AG04450 (cell line): Measurements from ENCODE around the gene MC5R. TPM values are rescaled to one million over a fixed set of nuclear protein-coding genes. Genes with fewer than 3 reads are reported as not detected.

Experiments
- CTCF ChIA-PET: fragments of 300-600, 350-600 bp; formaldehyde crosslinking; extraction: SDS; loops from one replicate; lab custom pipeline; 2022; ENCODE audit warnings: antibody characterized with exemption, inconsistent platforms; lab: Charles Lee
- POLR2A ChIA-PET: fragments of 350-600 bp; formaldehyde crosslinking; extraction: SDS; loops from one replicate; lab custom pipeline; 2021; ENCODE audit warnings: antibody characterized with exemption, inconsistent platforms; lab: Yijun Ruan, JAX
- DNase-seq: peaks from one replicate; pipeline ENCODE4 v3.0.0-alpha.2; 2011; ENCODE audit warnings: low read depth, low spot score
- H3K27ac ChIP-seq: one replicate; pipeline ENCODE4 v1.5.1; 2012; ENCODE audit warnings: low read depth, low read length, control low read depth
- H3K27me3 ChIP-seq: one replicate; pipeline ENCODE4 v1.6.0; 2012; ENCODE audit warnings: low read length; ENCODE audit not compliant: control insufficient read depth, insufficient read depth
- H3K4me3 ChIP-seq: 2 replicates; pipeline ENCODE4 v1.5.1; 2011; ENCODE audit warnings: mild to moderate bottlenecking, low read depth, low read length, control low read depth
- H3K9me3 ChIP-seq: 2 replicates; pipeline ENCODE4 v1.5.1; 2012; ENCODE audit warnings: low read length; ENCODE audit not compliant: control insufficient read depth, insufficient read depth
- CTCF ChIP-seq: IDR thresholded peaks from 2 replicates; pipeline ENCODE4 v1.5.1; 2011; ENCODE audit warnings: low read depth, low read length, control low read depth, inconsistent platforms
- polyA plus RNA-seq: library from polyadenylated mRNA; depleted of rRNA; stranded (reverse); fragments of >200 nt; gene quantifications from 2 replicates; pipeline ENCODE4 v1.2.3, GENCODE V29; 2011

MC5R gene
- polyA plus RNA-seq, 1 experiment = not detected

- CTCF ChIA-PET = interaction anchor here (3.8 kb wide), 1 partner anchor 9 kb away, joined by 26 read pairs; no protein-coding TSS in a partner anchor
- Histone ChIP-seq H3K27me3 (no peaks in the 10 kb centered on the region), H3K4me3 (no peak overlapping the region), H3K9me3 (no peaks in the 10 kb centered on the region; the same call in 1 of the 2 replicates), H3K27ac (no peak overlapping the region)
- no peak for TF ChIP-seq CTCF
- DNase-seq = no peak
- POLR2A ChIA-PET = no interaction called here
These were observed 19.6 kb upstream of the MC5R start for GRCh38 chr18:13804305-13804704.

GRCh38 chr18:13808294-13809042 is 15.5 kb upstream of the MC5R start:
- ChIA-PET POLR2A (no interaction called here), CTCF (interaction anchor here (1.7 kb wide), 1 partner anchor 16 kb away, joined by 4 read pairs; the partner anchor contains the start of gene MC5R)

GRCh38 chr18:13809043-13809430 is 14.9 kb upstream of the MC5R start:
- no peak overlapping the region for H3K4me3 ChIP-seq
- CTCF ChIA-PET = no interaction called here

More at GRCh38 chr18:13808294-13809042, 15.5 kb upstream of the MC5R start:
- no peak overlapping the region for H3K27ac ChIP-seq
- no peak for TF ChIP-seq CTCF
- H3K27me3 ChIP-seq = no peaks in the 10 kb centered on the region
- DNase-seq = no peak
- no peaks in the 10 kb centered on the region for H3K9me3 ChIP-seq
- no peak overlapping the region for H3K4me3 ChIP-seq

GRCh38 chr18:13809531-13810255 is 14.3 kb upstream of the MC5R start:
- DNase-seq = no peak
- ChIA-PET POLR2A (no interaction called here), CTCF (interaction anchor here (1.0 kb wide), 1 partner anchor 277 kb away, joined by 4 read pairs; no protein-coding TSS in a partner anchor)
- no peak overlapping the region for H3K27ac ChIP-seq
- H3K27me3 ChIP-seq = no peaks in the 10 kb centered on the region
- H3K9me3 ChIP-seq = no peaks in the 10 kb centered on the region
- no peak overlapping the region for H3K4me3 ChIP-seq
- no peak for TF ChIP-seq CTCF

More at GRCh38 chr18:13809043-13809430, 14.9 kb upstream of the MC5R start:
- DNase-seq = no peak
- TF ChIP-seq CTCF = no peak
- POLR2A ChIA-PET = no interaction called here
- no peaks in the 10 kb centered on the region for H3K27me3 ChIP-seq
- no peak overlapping the region for H3K27ac ChIP-seq
- no peaks in the 10 kb centered on the region for H3K9me3 ChIP-seq
